Neural progenitor cell (in vitro differentiated cells): ENCODE data around the gene ANXA2.

Experiments
- CTCF ChIP-seq: fragments of 200-600 bp; sonication (generic); IDR thresholded peaks from 2 replicates; pipeline ENCODE4 v1.5.1; 2017; ENCODE audit warnings: antibody characterized with exemption, mild to moderate bottlenecking
- EZH2phosphoT487 ChIP-seq: fragments of 200-600 bp; sonication (generic); IDR thresholded peaks from 2 replicates; pipeline ENCODE4 v1.6.1; 2017; ENCODE audit warnings: antibody characterized with exemption

GRCh38 chr15:60375306-60375705, 22.5 kb downstream of the ANXA2 start:
- TF ChIP-seq CTCF (no peak), EZH2phosphoT487 (no peak)
